CMK (cell line): ENCODE data around the gene PHLDB1.
"Not testable (repeated sequence)": the region's sequence is repeated elsewhere in the genome, so short reads cannot be mapped to it uniquely, and the experiment has no call there.

ENCODE experiments used
- DNase-seq: peaks from one replicate; pipeline ENCODE4 v3.0.0-alpha.2; 2010; ENCODE audit warnings: low read depth

Gene PHLDB1

DNA sequence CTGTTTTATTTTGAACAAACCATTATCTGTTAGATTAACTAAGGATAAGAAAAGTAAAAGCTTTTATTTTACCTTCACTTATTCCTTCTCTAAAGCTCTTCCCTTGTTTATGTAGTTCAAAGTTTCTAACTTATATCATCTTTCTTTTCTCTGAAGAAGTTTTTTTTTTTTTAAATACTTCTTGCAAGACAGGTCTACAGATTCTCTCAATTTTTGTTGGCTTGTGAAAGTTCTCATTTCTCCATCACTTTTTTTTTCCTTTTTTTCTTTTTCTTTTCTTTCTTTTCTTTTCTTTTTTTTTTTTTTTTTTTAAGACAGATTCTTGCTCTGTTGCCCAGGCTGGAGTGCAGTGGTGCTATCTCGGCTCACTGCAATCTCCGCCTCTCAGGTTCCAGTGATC is 76.8 kb downstream of the PHLDB1 start:
- DNase-seq = no peak

DNA sequence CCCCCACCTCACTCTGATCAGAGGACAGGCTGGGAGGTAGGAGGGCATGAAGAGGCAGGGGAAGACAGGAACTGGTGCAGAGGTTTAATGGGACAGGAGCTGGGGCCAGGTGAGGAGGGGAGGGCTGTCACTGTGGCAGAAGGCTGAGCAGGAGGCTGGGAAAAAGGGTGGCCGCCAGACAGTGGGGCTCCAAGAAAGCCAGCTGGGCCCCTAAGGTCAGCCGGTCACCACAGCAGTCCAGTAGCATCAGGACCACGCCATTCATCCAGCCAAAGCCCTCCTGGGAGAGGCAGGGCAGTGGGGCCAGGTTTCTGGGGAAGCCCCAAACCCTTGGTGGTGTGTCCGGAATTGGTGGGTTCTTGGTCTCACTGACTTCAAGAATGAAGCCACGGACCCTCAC is 80.5 kb downstream of the PHLDB1 start:
- DNase-seq = no peak

DNA sequence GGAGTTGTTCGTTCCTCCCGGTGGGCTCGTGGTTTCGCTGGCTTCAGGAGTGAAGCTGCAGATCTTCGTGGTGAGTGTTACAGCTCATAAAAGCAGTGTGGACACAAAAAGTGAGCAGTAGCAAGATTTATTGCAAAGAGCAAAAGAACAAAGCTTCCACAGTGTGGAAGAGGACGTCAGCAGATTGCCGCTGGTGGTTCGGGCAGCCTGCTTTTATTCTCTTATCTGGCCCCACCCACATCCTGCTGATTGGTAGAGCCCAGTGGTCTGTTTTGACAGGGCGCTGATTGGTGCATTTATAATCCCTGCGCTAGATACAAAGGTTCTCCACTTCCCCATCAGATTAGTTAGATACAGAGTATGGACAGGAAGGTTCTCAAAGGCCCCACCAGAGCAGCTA is 80.9 kb downstream of the PHLDB1 start:
- not testable (repeated sequence) for DNase-seq

DNA sequence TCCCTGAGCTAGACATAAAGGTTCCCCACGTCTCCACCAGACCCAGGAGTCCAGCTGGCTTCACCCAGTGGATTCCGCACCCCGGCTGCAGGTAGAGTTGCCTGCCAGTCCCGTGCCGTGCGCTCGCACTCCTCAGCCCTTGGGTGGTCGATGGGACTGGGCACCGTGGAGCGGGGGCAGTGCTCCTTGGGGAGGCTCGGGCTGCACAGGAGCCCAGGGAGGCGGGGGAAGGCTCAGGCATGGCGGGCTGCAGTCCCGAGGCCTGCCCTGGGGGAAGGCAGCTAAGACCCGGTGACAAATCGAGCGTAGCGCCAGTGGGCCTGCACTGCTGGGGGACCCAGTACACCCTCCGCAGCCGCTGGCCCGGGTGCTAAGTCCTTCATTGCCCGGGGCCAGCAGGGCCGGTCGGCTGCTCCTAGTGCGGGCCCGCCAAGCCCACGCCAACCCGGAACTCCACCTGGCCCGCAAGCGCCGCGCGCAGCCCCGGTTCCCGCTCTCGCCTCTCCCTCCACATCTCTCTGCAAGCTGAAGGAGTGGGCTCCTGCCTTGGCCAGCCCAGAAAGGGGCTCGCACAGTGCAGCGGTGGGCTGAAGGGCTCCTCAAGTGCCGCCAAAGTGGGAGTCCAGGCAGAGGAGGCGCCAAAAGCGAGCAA is 81.6 kb downstream of the PHLDB1 start:
- DNase-seq = no peak

DNA sequence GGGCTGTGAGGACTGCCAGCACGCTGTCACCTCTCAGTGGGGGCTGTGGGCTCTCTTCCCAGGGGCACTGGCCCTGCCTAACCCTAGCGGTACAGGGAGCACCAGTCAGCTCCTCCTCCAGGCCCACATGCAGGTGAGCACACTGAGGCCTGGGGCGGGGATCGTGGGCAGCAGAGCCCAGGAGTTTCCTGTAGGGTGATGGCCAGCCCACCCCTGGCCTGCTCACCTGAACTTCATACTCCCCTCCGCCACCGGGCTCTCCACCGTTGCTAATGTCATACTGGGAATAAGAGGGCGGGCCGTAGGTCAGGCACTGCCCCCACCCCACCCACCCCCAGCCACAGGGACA is 82.1 kb downstream of the PHLDB1 start:
- DNase-seq = no peak

DNA sequence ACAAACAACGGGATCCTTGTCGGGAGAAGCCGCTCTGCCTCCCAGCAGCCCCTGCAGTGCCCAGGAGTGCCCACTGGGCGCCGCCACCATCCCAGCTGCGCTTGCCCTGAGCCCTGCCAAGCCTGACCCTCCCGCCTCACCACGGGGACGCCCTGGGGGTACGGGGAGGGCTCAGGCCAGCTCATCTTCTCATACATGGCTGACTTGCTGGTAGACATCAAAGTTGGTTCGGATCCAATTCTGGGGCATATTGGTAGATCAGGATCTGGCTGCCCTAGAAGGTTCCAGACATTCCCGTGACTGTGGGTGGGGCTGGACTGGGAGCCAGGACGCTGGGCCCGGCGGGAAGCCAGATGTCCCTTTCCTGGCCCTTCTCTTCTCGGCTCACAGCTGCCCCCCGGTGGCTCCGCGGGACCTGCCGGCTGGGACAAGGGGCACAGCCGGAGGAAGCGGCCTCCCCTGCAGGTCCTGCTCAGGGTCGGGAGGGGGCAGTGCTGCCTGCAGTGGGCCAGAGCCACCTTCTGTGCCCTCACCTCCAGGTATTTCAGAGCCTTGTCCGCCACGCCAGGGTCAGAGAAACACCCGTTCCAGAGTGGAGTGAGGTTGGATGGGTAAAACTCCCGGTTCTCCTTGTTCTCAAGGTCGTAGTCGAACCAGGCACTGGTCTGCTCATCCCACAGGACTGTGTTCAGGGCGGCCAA is 82.6 kb downstream of the PHLDB1 start:
- peak; percentile 77 for DNase-seq

DNA sequence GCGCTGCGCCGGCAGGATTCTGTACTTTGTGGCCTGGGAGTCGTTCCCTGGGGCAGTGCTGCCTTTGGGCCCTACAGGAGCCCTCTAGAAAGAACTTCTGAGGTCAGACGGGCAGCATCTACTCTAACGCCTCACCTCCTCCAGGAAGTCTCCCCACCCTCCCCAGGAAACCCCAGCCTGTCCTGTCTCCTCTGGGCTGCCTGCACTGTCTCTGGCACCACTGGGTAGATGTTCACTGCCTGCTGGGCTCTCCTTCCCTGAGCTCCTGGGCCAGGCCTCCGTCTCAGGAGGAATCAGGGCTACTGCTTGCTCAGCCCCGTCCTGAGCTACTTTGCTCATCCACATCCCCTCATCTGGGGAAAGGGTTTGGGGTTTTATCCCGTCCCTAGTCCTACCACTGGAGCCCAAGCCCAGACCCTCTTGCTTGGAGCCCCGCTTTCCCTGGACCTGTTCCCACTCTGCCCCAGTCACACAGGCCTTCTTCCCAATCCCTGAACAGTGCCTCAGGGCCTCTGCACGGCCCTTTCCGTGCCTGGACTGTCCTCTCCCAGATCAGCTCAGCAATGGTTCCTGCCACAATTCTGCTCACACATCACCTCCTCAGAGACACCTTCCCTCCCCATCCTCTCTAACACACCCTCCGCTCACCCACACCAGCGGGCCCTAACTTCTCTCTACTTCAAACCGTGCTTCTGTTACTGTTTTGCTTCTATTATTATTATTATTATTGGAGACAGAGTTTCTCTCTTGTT is 83.3 kb downstream of the PHLDB1 start:
- no peak for DNase-seq

DNA sequence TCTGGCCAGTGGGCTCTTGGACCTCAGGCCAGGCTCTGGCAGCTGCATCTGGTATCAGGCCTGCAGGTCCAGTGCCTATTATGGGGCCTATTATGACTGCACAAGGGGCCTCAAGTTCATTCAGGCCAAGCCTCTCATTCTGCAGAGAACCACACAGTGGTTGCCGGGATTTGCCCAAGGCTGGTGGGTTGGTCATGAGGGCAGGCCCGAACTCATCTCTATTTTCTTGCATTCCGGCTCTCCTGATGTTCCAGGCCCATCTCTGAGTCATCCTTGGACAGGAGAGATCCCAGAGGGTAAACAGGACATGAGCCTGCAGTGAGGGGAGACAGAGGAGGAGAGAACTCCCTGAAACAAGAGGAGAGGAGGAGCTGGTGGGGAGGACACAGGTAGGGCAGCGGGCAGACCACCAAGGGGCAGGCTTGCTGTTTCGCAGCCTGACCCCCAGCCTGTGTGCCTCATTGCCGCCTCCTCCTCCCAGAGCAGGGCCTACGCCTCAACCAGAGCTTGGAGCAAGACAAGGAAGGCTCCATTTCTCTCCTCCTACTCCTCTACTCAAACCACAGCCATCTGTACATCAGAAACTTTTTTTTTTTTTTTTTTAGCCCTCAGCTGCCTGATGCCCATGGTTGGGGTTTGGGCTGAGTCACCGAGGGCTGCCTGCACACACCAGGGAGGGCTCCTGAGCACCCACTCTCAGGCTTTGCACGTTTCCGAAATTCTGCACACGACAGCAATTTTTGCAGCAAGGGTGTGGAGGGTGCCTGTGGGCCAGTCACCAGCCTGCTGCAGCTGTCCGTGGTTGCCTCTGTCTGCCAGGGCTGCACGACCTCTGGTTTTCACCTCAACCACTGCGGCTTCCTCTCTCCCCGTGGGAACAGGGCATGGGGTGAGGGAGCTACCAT is 84.8 kb downstream of the PHLDB1 start:
- no peak for DNase-seq

DNA sequence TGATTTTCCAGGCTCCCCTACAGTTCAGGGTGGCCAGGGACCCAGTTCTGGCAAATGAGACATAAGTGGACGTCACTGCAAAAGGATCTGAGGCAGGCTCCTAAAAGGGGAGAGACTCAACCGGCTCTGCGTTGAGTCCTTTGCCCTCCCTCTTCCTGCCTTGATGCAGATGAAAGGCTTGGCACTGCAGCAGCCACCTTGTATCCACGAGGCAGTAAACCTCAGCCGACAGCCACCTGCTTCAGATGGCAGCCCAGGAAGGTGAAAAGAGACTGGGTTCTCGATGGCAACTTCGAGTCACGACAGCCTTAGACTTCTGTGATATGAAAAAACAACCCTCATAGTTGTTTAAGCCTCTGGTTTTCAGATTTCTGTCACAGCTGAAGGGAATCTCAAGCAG is 86.8 kb downstream of the PHLDB1 start:
- DNase-seq = no peak

DNA sequence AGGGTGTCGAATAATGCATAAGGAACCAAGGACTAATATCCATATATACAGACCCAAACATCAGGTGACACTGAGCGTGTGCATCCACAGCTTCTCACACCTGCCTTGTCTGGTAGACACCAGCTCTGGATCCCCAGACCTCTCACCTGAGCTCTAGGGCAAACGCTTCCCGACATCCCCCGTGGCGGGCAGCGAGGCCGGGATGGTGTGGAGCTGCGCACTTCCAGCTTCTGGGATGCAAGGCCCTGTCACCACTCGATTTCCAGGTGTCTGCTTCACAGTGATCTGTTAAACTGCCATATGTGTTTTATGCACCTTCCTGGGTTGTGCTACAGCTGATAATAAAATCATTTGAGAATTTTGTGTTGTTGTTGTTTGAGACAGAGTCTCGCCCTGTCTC is 87.4 kb downstream of the PHLDB1 start:
- no peak for DNase-seq

DNA sequence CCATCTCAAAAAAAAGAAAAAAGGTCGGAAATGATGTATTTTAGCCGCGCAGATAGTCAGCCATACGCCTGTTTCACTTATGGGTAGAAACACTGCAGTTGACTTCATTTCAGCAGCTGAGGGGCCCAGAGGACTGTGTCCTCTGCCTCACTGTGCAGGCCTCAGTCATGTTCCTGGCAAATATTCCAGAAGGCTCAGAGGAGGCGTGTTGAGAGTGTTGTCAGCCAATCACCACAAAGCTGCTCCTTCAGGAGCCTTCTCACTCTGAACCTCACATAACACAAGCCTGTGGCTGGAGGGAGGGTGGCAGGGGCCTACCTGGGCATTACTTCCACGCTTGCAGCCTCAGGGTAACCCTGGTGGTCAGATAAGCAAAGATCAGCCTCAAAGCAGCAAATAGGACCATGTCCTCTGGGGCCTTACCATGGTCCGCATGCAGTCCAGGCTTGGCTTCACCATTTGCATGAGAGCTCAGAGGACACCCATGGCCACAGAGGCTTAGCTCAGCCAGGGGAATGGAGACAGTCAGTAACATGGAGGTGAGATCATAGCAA is 89.3 kb downstream of the PHLDB1 start:
- DNase-seq = no peak

DNA sequence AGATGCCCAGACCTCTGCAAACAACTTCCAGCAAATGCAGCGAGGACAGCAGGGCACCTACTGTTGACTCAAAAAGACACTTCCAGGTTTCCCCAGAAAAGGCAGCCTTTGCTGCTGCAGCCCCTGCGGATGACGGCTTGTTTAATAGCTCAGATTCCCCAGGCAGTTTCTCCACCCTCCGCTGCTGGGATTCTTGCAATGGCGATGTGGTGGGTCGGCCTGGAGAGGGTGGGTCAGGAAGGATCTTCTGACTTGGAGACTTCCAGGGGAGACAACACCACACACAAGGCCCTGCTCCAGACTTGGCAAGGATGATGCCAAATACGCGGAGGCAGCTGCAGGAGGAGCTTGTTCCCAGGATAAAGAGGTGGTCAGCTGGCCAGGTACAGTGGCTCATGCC is 89.9 kb downstream of the PHLDB1 start:
- DNase-seq = no peak

DNA sequence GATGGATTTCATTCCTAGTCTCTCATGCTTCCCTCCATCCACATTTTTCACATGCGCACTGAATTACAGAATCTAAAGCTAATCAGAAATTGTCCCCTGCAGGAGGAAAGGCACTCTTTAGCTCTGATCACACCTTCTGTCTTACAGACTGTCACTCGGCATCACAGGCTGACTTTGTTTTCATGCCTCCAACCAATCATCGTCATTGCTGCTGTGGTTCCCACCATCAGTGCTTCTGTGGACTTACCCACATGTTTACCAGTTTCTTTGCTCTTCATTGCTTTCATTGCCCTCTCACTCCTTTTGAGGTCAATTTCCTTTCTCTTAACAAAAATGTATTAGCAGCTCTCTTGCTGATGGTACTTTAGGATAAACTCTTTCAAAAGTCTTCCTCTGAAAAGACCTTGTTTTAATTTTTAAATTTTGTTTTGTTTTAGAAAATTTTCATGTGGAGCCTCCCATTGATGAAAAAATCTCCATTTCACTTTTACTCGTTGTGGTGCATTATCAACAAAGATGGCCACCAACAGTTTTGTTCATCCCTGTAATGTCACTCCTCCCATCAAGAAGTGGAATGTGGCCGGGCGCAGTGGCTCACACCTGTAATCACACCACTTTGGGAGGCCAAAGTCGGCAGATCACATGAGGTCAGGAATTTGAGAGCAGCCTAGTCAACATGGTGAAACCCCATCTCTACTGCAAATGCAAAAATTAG is 92.2 kb downstream of the PHLDB1 start:
- DNase-seq = no peak

DNA sequence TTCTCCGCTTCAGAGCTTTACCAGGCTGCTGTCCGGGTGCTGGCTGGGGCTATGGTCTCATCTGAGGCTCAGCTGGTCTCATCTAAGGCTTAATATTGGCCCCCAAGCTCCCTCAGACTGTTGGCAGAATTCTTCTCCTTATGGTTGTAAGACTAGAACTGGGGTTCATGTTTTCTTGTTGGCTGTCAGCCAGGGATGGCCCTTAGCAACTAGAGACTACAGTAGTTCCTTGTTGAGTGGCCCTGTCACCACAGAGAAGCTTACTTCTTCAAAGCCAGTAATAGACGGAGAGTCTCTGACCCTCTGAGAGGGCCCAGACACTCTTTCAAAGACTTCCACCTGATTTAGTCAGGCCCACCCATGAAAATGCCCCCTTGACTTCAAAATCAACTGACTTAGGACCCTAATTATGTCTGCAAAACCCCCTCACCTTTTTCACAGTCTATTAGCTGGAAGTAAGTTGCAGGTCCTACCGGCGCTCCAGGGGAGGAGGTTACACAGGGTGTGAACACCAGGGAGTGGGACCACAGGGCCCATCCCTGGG is 96.2 kb downstream of the PHLDB1 start:
- DNase-seq = no peak

DNA sequence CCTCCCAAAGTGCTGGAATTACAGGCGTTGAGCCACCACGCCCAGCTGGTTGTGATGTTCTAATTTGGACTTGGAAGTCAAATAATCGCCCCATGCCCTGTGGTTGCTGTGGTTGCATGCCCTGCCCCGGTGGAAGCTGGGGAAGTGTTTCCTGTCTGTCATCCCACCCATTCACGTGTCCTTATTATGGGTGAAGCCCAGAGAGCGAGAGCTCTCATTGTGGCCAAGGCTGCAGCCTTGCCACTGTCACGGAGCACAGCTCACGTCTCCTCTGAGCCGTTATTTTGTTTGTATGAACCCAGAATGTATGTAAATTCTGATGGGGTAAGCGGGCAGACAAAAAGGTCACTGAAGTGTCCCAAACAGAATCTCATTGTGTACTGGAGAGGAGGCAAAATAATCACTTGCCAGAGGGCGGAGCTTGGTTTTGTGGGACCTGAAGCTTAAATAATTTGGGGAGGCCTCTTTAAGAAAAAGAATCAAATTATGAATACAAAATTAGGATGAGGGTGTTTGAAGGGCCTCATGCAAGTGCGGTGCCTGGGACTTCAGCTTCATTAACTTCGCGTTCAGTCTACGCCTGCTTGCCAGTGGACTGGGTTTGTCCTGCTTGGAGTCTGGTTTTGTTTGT is 97.8 kb downstream of the PHLDB1 start:
- DNase-seq = peak; percentile 59

DNA sequence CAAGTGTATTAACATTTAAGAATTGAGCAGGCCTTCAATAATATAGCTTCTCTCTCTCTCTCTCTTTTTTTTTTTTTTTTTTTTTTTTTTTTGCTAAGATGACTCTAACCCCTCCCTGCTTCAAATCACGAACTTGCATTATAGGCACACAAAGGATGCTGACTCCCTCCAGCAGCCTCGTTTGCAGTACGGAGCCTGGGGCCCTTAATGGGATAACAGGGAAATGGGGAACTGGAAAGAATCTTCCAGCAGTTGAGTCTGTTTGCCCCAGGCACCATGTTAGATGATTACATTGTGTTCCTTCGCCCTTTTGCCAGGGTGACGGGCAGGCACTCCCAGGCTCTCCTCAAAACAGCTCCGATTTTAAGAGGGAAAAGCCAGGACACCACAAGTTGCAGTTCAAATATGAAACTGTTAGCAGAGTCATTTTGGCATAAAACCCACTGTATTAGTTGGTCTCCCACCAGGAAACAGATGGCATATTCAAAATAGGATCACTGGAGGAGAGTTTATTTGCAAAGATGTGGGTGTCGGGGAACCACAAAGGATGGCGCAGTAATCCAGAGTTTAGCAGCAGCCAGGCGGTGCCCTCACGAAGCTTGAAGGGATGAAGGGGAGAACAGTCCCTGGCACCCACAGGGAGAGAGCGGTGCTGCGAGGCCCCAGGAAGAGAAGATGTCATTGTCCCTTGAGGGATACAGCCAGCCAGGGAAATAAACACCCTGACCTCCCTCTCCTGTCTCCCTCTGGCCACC is 98.6 kb downstream of the PHLDB1 start:
- DNase-seq = no peak

DNA sequence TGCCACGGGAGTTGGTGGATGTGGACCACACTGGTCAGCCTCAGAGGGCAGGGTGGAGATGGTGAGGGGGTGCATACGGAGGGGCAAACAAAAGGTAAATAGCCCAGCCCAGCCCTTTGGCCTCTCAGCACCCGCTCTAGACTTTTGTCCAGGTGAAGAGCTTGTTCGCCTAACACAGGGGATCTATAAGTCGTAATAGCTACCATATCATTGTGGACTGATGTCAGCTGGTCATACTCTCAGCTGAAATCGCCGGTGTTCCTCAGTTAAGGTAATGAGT is 99.1 kb downstream of the PHLDB1 start:
- no peak for DNase-seq
